ENCODE data around the gene TMED6. TPM values are rescaled to one million over a fixed set of nuclear protein-coding genes. Genes with fewer than 3 reads are reported as not detected.
A peak's percentile ranks its signal among the peaks of the same experiment; 100 is the strongest.

TMED6 gene
- total RNA-seq, 1 donor: not detected

GRCh38 chr16:69329369-69330285 lies 22.0 kb downstream of the TMED6 start:
- DNase-seq (ENCODE audit: low read depth): no peak

GRCh38 chr16:69328854-69329316 lies 22.7 kb downstream of the TMED6 start:
- DNase-seq (ENCODE audit: low read depth): peak; percentile 34
- TF ChIP-seq CTCF (IDR thresholded peaks at IDR 0.05; ENCODE audit: insufficient read depth, low read depth, low read length): no peak
- peak overlapping the region; percentile 74 for H3K4me3 ChIP-seq (ENCODE audit: low read depth, low read length)

More at GRCh38 chr16:69329369-69330285, 22.0 kb downstream of the TMED6 start:
- no peak for TF ChIP-seq CTCF (IDR thresholded peaks at IDR 0.05; ENCODE audit: insufficient read depth, low read depth, low read length)
- H3K4me3 ChIP-seq (ENCODE audit: low read depth, low read length): peak overlapping the region; percentile 74

- no peak for DNase-seq (ENCODE audit: low read depth)
- no peak for TF ChIP-seq CTCF (IDR thresholded peaks at IDR 0.05; ENCODE audit: insufficient read depth, low read depth, low read length)
- no peak overlapping the region for H3K4me3 ChIP-seq (ENCODE audit: low read depth, low read length)
Observed at GRCh38 chr16:69327585-69328310, 23.8 kb downstream of the TMED6 start.

- DNase-seq (ENCODE audit: low read depth): no peak
- H3K4me3 ChIP-seq (ENCODE audit: low read depth, low read length): no peak overlapping the region
- TF ChIP-seq CTCF (IDR thresholded peaks at IDR 0.05; ENCODE audit: insufficient read depth, low read depth, low read length): no peak
Observed at GRCh38 chr16:69326172-69326873, 25.3 kb downstream of the TMED6 start.

GRCh38 chr16:69325784-69326171 lies 25.8 kb downstream of the TMED6 start:
- no peak for TF ChIP-seq CTCF (IDR thresholded peaks at IDR 0.05; ENCODE audit: insufficient read depth, low read depth, low read length)
- no peak overlapping the region for H3K4me3 ChIP-seq (ENCODE audit: low read depth, low read length)
- DNase-seq (ENCODE audit: low read depth): no peak

GRCh38 chr16:69324585-69325253 lies 26.9 kb downstream of the TMED6 start:
- TF ChIP-seq CTCF (IDR thresholded peaks at IDR 0.05; ENCODE audit: insufficient read depth, low read depth, low read length): no peak

More at GRCh38 chr16:69324585-69325253, 26.9 kb downstream of the TMED6 start:
- DNase-seq (ENCODE audit: low read depth): no peak
- H3K4me3 ChIP-seq (ENCODE audit: low read depth, low read length): no peak overlapping the region
